NCI-H510A treated with DMSO at 0.1 percent for 48 hours (cell line): ENCODE results near the gene ZBTB46.

Experiments
- DNase-seq: peaks from one replicate; lab custom pipeline; 2025; lab: John Stamatoyannopoulos, UW

The ZBTB46 gene

GRCh38 chr20:63766695-63767426 is 64.2 kb downstream of the ZBTB46 start:
- DNase-seq: no peak

GRCh38 chr20:63765902-63766301 is 65.2 kb downstream of the ZBTB46 start:
- no peak for DNase-seq

- no peak for DNase-seq
Observed at GRCh38 chr20:63765082-63765873, 65.8 kb downstream of the ZBTB46 start.

- DNase-seq: no peak
Observed at GRCh38 chr20:63759377-63759901, 71.6 kb downstream of the ZBTB46 start.

GRCh38 chr20:63758152-63758551 is 72.9 kb downstream of the ZBTB46 start:
- no peak for DNase-seq

- no peak for DNase-seq
Observed at GRCh38 chr20:63756648-63756991, 74.4 kb downstream of the ZBTB46 start.

GRCh38 chr20:63755933-63756647 is 75.0 kb downstream of the ZBTB46 start:
- no peak for DNase-seq

- no peak for DNase-seq
Observed at GRCh38 chr20:63754008-63754407, 77.1 kb downstream of the ZBTB46 start.

- no peak for DNase-seq
Observed at GRCh38 chr20:63753381-63753780, 77.7 kb downstream of the ZBTB46 start.

GRCh38 chr20:63752411-63753101 is 78.5 kb downstream of the ZBTB46 start:
- no peak for DNase-seq

GRCh38 chr20:63751471-63752271 is 79.4 kb downstream of the ZBTB46 start:
- DNase-seq: no peak

GRCh38 chr20:63750807-63751470 is 80.1 kb downstream of the ZBTB46 start:
- DNase-seq: no peak

- no peak for DNase-seq
Observed at GRCh38 chr20:63749597-63750508, 81.2 kb downstream of the ZBTB46 start.

GRCh38 chr20:63748934-63749270 is 82.2 kb downstream of the ZBTB46 start:
- no peak for DNase-seq

GRCh38 chr20:63748070-63748933 is 82.8 kb downstream of the ZBTB46 start:
- DNase-seq: no peak

- DNase-seq: no peak
Observed at GRCh38 chr20:63747622-63748069, 83.4 kb downstream of the ZBTB46 start.

GRCh38 chr20:63746751-63747315 is 84.2 kb downstream of the ZBTB46 start:
- no peak for DNase-seq
